DMS53 treated with DMSO at 0.1 percent for 48 hours (cell line): ENCODE results near the gene TLNRD1.

ENCODE experiments used
- DNase-seq: peaks from one replicate; lab custom pipeline; 2025; ENCODE audit not compliant: unreplicated experiment; lab: John Stamatoyannopoulos, UW

Gene TLNRD1

DNA sequence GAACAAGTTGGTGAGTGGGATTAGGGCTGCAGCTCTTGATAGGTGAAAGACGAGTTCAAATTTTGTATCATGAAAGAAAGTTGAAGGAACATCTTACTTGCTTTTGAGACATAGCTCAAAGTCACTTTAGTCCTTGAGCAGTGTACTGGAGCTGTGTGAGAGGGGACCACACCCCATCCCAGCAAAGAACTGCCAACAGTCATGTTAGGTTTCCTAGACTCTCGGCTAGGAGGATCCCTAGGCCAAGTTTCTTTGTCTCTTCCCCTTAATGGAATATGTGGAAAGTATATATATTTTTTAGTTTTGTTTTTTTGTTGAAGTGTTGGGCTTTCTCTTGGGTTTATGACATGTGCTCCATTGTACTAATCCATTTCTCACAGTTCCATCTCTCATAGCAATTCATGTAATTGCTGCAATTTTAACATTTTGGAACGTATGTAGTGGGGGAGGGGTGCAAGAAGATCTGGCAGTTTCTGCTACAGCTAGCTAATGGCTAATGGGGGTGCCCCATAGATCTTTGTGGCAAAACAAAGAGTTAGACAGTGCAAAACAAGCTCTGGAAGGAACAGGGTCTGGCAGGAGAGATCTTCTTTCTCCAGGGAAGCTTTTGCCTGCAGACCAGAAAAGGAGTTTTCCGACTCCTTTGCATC lies 25.1 kb downstream of the TLNRD1 start:
- DNase-seq = no peak

DNA sequence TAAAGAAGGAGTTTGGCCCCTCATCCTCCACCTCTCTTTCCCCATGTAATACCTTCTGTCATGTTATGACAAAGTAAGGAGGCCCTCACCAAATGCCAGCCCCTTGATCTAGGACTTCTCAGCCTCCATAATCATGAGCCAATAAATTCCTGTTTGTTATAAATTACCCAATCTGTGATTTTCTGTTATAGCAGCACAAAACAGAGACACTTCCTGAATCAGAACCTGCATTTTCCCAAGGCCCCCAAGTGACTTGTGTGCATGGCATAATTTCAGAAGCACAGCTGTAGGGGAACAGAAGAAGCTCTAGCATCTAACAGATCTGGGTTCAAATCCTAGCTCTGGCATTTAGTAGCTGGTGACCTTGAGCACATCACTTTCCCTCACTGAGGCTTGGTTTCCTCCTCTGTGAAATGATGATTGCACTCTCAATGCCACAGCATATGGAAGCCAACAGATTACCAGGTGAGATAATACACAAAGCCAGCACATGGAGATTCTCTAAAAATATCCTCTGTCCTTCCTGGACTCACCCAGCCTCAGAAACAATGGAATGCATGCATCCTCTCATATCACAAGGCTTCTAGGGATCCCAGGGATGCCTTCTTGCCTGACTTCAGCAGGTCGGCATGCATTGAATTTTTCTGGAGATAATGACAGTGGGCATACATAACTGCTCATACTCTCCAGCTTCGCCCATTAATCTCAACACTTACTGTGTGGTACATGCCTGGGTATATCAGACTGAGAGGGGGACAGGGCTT lies 26.3 kb downstream of the TLNRD1 start:
- no peak for DNase-seq

- no peak for DNase-seq
These were observed 28.9 kb downstream of the TLNRD1 start for GRCh38 chr15:81029414-81030300.

- DNase-seq = no peak
These were observed 29.6 kb downstream of the TLNRD1 start for GRCh38 chr15:81030301-81030750.

GRCh38 chr15:81031203-81031602 lies 30.5 kb downstream of the TLNRD1 start:
- DNase-seq = no peak

DNA sequence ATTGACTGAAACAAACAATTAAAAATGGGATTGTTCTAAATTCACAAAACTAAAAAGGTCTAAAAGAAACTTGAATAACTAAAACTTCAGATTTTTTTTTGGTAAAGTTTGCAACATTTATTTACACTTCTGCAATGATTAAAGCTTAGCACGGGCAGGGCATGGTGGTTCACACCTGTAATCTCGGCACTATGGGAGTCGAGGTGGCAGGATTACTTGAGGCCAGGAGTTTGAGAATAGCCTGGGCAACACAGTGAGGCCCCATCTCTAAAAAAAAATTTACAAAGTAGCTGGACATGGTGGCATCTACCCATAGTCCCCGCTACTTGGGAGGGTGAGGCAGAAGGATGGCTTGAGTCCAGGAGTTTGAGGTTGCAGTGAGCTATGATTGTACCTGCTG lies 31.6 kb downstream of the TLNRD1 start:
- no peak for DNase-seq

DNA sequence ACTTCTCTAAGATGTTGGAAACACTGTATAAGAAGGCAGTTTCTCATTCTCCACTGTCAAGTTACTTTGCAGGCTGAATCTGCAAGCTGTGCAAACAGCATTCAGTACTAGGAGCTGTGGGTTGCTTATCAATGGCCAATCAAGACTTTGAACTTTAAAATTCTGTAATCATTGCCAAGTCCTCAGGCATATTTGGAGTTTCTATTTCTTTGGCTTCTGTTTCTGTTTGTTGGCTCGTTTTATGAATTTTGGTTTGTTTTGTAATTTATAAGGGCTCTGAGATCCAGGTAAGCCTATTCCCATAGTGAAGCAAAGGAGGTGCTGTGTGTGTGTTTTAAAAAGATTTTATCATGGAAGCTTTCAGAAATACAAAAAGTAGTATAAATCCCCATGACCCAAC lies 32.1 kb downstream of the TLNRD1 start:
- no peak for DNase-seq

DNA sequence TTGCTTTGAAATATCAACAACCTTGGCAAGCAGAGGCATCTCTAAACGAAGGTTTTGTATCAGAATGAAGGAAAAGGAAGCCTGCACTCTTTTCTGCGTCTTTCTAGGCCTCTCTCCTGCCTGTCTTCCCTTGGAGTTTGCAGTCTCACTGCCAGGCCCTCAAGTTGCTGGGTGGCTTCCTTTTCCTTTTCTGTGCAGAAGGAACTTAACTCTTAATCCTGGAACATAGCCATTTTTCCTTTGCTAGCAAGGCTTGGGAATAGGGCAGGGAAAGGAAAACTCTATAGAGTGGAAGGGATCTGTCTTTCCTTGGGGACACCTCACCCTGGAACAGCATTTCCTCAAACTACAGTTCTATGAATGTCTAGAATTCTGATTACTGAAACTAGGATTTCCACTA lies 32.8 kb downstream of the TLNRD1 start:
- DNase-seq = no peak

- DNase-seq = no peak
These were observed 37.4 kb downstream of the TLNRD1 start for GRCh38 chr15:81037952-81038743.

- DNase-seq = no peak
These were observed 38.4 kb downstream of the TLNRD1 start for GRCh38 chr15:81038975-81039607.

DNA sequence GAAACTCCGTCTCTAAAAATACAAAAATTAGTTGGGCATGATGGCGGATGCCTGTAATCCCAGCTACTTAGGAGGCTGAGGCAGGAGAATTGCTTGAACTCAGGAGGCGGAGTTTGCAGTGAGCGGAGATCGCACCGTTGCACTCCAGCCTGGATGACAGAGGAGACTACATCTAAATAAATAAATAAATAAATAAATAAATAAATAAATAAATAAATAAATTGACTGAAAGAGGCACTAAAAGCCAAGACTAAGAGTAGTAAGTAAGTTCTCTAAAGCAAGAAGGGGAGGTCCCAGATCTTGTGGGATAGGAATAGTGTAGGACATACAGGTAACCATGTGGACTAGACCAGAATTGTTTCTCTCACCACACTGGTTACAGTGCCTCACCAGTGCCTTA lies 40.0 kb downstream of the TLNRD1 start:
- DNase-seq = no peak

- DNase-seq = no peak
These were observed 42.7 kb downstream of the TLNRD1 start for GRCh38 chr15:81043281-81043934.

- no peak for DNase-seq
These were observed 43.3 kb downstream of the TLNRD1 start for GRCh38 chr15:81043935-81044575.

DNA sequence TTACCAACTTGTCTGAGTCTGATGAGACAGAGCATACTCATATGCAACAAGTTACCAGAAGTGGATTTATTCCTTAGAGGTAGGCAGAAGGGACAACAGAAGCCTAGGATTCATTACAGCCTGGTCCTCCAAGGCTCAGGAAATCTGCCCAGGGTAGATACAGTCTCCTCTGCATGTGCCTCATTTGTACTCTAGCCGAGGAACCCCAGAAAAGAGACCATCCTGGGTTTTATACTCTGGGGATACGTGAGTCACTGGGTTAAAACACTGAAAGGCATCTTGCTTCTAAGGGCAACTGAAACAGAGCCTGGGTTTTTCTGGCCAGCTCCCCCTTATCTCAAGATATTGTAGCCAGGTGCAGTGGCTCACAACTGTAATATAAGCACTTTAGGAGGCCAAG lies 45.6 kb downstream of the TLNRD1 start:
- no peak for DNase-seq

DNA sequence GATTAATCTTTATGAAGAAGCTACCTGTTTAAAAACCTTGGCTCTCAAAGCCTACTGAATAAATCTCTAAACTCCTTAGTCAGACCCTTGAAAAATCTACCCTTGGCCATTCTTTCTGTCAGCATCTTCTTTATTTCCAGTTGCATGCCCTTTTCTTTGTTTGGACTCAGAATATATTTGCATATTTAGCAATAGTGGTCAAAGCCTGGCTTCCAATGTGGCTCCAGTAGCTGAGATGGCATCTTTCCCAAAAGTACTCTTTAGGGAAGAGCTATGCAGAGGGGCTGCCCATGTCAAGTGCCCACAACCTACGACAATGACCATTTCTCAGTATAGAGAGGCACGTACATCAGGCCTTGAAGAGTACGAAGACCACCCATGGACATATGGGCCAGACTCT lies 47.2 kb downstream of the TLNRD1 start:
- no peak for DNase-seq

DNA sequence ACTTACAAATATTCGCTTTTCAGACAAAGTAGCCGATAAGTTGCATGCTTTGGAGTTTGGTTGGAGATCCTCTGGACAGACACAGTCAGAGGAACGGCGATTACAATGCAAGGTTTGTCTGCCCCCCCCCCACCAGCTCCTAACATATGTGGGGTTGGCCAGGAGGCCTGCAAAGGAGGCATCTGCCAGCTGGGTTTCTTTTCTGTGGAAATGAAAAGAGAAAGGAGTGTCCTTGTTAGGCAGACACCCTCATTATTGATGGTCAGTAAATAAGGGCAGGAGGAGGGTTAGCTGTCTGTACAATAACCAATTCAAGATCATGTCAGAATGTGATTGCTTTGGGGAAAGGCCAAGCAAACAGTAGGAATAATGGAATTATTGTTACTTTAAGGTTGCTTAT lies 49.1 kb downstream of the TLNRD1 start:
- no peak for DNase-seq

- no peak for DNase-seq
These were observed 49.5 kb downstream of the TLNRD1 start for GRCh38 chr15:81050259-81050658.

GRCh38 chr15:81050805-81051204 lies 50.1 kb downstream of the TLNRD1 start:
- no peak for DNase-seq

- no peak for DNase-seq
These were observed 51.3 kb downstream of the TLNRD1 start for GRCh38 chr15:81052046-81052445.
